H1 (cell line): ENCODE measurements around the gene GPR160. TPM values are rescaled to one million over a fixed set of nuclear protein-coding genes. Genes with fewer than 3 reads are reported as not detected.

Source experiments
- RNF2 ChIP-seq: fragments of 200-900, 300-1000 bp; sonication (generic); IDR thresholded peaks from 2 replicates; pipeline ENCODE4 v1.7.1; 2016; ENCODE audit warnings: borderline replicate concordance, low read depth, mild to moderate bottlenecking, antibody characterized with exemption, low read length; ENCODE audit not compliant: poor library complexity, severe bottlenecking; ENCODE audit errors: missing control alignments
- polyA plus RNA-seq, 7 experiments: library from polyadenylated mRNA; depleted of rRNA in 3 of 7; stranded (reverse) in 5 of 7; unstranded in 2 of 7; fragments of >200 nt in 5 of 7; fragments of 200-250 nt in 2 of 7; gene quantifications; 1 replicate in 5 of 7; 2 replicates in 1 of 7; 4 replicates in 1 of 7; pipeline versions ENCODE4 v1.2.1 to v1.2.3, GENCODE V29; 2011 to 2013; ENCODE audit warnings: missing spikeins in 2 of 7, mixed read lengths in 2 of 7
- total RNA-seq: library from RNA; stranded (reverse); fragmentation: NEBNext Ultra II Directional; extraction: Animal tissue kit (Norgen Biotek cat#: 25700); gene quantifications from 2 replicates; pipeline ENCODE4 v1.2.1, GENCODE V29; 2021

Gene GPR160
- total and polyA plus RNA-seq, 2 of the 8 experiments (the other 6 are each of a cell fraction or from before 2014, with no cell fraction given), result 14.3 to 16.6 TPM

DNA sequence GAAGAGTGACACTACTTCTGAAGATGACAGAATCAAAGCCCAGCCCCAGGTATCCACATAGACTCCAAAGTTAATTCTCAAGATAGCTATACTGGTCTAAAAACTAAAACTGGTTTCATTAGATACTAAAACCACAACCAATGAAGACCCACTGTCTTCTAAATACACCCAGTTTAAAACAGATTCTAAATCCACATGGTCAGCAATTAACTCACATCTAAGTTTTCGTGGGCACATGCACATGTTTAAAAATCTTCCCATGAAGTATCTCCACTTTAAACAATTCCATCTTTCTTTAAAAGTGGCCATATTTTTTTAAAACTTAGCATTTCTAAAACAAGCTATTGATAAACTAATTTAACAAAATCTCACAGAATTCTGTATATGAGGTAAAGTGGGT, 63.1 kb downstream of the GPR160 start (continued):
- no peak for TF ChIP-seq RNF2
